ENCODE measurements around the gene NTM.
"Not testable (repeated sequence)": the region's sequence is repeated elsewhere in the genome, so short reads cannot be mapped to it uniquely, and the experiment has no call there.

The NTM gene

DNA sequence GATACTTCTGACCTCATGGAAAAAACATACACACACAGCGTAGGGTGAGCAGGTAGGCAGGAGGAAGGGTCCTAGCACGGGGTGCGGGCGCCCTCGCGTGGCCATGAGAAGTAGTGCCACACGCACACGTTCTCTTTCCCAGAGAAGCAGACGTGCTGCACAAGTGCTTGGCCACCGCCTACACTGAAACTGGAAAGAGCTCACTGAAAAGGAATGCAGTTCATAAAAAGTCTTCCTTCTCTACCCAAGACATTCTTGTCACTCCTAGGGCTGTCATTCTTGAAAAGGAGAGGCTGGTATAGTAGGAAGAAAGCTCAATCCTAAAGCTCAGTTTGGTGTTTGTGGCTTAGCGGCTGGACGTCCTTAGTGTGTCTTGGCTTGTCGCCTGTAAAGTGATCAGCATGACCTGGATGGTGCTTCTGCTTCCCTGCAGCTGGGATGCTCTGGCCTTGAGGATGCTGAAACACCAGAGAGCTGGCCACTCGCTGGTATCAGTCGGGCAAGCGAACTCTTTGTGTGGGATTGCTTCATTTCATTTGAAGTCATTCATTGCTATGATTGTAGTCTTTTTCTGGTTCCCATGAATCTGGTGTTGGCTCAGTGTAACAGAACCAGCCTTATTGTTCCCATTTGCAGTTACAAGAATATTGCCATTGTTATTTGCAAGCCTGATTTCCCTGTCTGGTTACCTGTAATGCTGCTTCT lies 303.8 kb downstream of the NTM start:
- no peak for DNase-seq

DNA sequence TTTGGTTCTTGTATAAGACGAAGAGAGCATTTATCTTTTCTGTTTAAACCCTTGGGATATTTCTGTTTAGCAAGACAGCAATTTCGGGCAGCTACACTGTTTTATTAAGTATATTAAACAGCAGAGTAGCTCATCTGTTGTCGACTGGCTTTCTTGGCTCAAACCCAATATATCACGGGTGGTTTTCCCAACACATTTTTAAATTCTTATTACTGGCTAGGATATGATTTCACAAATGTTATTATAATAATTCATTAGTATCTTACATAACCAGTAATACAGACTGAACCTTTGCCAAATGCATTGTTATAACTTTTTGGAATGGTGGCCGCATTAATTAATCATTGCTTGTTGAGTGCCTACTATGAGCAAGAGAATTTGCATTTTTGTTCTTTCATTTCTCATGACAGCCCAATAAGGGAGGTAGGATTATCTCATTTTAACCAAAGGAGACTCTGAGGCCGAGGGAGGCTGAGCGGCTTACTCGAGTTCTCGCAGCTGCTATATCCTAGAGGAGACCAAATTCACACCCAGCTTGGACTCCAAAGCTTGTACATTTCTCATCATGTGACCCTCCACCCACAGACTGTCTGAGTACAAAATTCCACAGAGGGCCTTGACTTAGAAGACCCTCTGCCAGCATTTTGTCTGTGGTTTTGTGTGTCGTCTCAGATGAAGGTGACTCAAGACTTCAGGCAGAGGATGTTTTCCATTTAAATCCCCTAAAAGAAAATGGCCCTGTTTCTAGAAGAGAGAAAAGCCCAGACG lies 304.9 kb downstream of the NTM start:
- DNase-seq, result no peak

- no peak for DNase-seq
Observed at GRCh38 chr11:131677828-131678470, 307.5 kb downstream of the NTM start.

GRCh38 chr11:131678658-131679340 lies 308.4 kb downstream of the NTM start:
- DNase-seq, result no peak

- not testable (repeated sequence) for DNase-seq
Observed at GRCh38 chr11:131680448-131680847, 310.0 kb downstream of the NTM start.

DNA sequence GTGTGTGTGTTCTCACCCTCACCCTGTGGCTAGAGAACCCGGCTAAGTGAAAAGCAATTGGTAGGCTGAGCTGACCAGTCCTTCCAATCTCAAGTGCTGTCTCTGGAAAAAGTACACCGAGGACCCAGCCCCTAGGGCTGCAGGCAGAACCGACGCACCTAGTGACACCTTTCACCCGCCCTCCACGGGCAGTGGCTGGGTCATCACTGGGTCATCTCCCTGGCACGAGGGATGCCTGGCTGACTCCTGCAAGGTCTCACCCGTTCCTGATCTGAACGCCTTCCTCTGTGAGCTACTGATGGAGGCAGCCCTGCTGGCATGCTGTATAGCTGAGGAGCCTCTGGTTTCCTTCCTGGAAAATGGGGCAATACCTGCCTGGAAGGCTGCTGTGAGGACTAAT lies 311.5 kb downstream of the NTM start:
- no peak for DNase-seq

GRCh38 chr11:131682373-131683015 lies 312.1 kb downstream of the NTM start:
- no peak for DNase-seq

DNA sequence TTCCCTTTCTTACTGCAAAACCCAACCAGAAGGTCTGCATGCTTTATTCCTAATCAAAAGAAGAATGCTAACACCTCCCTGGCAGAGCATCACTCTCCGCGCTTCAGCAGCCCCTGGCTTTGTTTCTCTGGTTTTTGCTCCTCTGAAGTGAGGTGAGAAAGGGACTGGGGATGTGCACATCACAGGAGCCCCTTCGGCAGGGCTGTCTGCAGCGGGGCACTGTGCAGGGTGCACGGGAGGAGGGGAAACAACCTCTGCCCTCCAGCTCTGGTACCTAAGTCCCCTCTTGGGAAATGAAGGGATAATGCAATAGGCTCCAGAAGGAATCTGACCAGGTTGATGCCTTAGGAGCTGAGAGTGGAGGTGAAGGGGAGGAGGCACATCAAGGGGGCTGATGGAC lies 312.7 kb downstream of the NTM start:
- DNase-seq, result no peak

GRCh38 chr11:131683666-131684065 lies 313.3 kb downstream of the NTM start:
- no peak for DNase-seq

DNA sequence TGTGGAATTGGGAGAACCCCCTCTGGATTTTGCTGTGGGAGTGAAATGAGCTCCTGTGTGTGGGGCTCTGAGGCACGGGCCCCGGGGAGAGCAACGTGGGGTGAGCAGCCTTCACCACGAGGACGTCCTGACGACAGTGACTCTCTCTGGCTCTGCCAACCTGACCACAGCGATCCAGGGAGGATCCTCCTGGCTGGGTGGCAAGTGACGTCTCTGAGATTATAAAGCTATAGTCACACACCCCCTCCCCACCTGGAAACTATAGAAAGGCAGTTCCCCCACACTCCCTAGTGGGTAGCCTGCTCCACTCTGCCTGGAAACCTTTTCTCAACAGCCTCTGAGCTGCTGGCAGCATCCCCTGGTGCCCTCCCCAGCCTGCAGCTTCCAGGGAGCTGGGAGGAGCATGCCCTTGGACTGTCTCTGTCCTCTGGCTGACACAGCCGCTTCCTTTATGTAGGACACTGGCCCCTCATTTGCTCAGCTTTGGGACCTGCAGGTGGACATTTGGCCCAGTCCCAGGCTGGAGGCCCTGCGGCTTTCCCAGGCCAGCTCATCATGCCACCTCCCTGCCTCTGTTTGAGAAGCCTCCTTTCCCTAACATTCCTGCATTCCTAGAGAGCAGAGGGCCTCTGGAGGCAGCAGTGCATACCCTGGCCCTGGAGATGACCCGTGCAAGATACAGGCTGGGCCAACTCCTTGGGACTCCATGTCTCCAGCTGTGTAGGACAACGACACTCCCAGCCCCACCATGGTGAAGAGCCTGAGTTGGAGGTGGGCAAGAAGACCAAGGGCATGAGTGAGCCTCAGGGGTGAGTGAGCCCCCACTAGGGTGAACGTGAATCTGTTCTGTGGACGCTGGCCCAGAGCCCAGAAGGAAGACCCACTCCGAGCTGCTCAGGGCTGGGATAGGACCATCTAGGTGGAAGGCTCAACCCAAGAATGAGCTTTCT lies 314.0 kb downstream of the NTM start:
- DNase-seq, result no peak

DNA sequence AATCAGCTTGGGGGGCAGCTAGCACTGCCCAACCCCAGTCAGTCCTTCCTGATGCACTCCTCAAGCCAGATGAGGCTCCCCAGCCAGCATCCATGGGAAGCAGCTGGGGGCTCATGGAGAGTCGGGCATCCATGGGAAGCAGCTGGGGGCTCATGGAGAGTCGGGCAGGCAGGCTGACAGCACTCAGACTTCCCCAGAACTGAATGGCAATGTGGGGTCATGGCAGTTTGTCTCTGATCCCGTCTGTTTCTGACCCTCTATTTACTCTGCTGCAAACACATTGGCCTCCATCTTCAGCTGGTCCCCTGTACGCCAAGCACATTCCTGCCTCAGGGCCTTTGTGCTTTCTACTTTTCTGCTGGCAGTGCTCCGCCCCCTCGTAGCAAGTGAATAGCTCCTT lies 314.8 kb downstream of the NTM start:
- DNase-seq, result no peak

DNA sequence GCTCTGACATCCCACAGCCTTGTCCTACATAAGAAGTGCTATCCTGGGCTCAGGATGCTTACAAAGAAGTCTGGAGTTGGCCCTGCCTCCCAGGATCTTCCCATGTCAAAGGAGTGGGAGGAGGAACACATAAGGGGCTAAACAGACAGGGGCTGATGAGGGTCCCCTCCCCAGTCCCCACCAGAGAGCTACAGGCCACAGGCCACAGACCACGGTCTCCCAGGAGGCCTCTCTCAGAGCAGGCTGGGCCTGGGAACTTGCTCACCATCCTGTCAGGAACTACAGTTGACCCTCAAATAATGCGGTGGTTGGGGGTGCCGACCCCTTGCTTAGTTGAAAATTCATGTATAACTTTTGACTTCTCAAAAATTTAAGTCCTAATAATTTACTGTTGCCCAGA lies 315.5 kb downstream of the NTM start:
- no peak for DNase-seq

- no peak for DNase-seq
Observed at GRCh38 chr11:131686836-131687235, 316.4 kb downstream of the NTM start.

DNA sequence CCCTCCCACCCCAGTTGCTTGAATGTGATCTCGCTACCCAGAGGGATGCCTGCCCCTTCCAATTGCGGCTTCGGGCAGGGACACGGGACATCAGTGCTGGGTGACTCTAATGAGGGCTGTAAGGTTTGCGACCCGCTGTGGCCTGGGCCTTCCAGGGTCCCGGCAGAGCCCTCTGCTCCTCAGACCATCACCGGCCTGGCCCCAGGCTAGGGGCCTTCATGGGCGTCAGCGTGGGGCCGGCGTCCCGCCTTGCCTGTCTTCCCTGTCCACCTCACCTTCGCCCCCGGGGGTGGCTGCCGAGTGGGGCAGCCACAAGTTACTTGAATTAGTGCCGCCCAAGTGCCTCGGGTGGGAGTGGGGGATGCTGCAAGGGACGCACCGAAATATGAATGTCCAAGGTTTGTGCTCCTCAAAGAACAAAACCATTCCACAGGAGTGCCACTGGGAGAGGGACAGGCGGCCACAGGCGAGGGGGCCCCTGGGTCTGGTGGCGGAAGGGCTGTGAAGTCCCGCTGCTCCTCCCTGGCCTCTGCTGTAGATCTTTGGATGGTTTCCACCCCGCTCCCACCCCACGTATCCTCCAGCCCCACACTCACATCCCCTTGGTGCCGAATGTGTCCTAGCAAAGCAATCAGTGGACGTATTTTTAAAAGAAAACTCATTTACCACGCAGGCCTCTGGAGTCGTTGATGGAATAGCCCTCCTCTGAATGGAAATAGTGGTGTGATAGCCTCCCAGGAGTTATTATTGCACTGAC lies 317.1 kb downstream of the NTM start:
- no peak for DNase-seq

GRCh38 chr11:131688048-131688693 lies 317.8 kb downstream of the NTM start:
- DNase-seq, result no peak

DNA sequence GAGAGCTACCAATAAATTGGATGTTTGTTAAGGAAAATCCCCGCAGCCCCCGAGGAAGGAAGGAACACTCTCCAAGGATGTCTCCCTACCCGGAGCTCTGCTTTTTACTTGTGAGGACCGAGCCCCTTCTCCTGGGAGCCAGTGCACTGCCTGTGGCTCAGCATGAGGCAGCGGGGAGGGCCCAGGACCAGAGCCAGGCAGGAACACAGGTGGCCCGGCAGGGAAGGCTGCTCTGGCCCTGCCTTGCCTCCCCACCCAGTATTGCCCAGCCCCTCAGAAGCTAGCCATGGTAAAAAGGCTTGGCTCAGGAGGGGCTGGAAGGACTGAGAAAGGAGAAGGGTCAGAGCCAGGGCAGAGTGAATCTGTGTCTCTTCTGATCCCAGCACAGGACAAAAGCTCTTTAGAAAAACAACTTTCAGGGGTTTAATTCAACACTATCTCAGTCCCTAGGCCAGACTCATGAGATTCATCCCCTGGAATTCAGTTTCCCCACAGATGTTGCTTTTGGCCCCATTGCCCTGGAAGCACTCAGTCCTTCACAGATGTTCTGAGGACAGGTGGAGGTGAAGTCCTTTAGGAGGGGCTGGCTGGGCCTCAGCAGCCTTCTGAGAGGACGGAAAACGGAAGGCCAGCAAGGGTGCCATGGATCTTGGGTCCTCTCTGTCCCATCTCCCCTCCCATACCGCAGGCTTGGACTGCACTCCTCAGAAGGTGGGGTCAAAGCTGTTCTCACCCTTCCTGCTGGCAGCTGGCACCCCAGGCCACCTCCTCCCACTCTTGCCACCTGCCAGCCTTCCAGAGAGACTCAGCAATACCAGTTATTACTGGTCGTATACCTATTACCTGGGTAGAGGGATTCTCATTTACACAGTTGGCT lies 318.9 kb downstream of the NTM start:
- no peak for DNase-seq

- no peak for DNase-seq
Observed at GRCh38 chr11:131690362-131690761, 319.9 kb downstream of the NTM start.

GRCh38 chr11:131690776-131691175 lies 320.4 kb downstream of the NTM start:
- DNase-seq, result no peak
